ENCODE results near the gene ZNF317.
A peak's percentile ranks its signal among the peaks of the same experiment; 100 is the strongest.
"Not testable (repeated sequence)": the region's sequence is repeated elsewhere in the genome, so short reads cannot be mapped to it uniquely, and the experiment has no call there.

The ZNF317 gene

GRCh38 chr19:9178901-9179300 lies 38.7 kb downstream of the ZNF317 start, which contains the start of gene OR7D2:
TSS of gene OR7D2 (plus strand) at chr19:9178979. CDS start at chr19:9185782, 6,803 bp downstream.
- DNase-seq, result no peak

GRCh38 chr19:9183000-9183399 lies 42.8 kb downstream of the ZNF317 start:
- no peak for DNase-seq

- DNase-seq, result no peak
Observed at GRCh38 chr19:9187191-9187590, 47.0 kb downstream of the ZNF317 start.

- DNase-seq, result no peak
Observed at GRCh38 chr19:9189535-9189934, 49.3 kb downstream of the ZNF317 start.

GRCh38 chr19:9198044-9198443 lies 57.8 kb downstream of the ZNF317 start:
- not testable (repeated sequence) for DNase-seq

GRCh38 chr19:9205501-9206113 lies 65.4 kb downstream of the ZNF317 start:
- peak; percentile 39 to 82 (median 76) for DNase-seq

Measured in NCI-H1417 (cell line).